GM12801 (cell line): ENCODE data around the gene POMGNT2.

Experiments
- TF ChIP-seq, protein P1 (sequence below): IDR thresholded peaks from one replicate; pipeline ENCODE4 v1.5.1; 2011; ENCODE audit warnings: control low read depth; ENCODE audit not compliant: insufficient read length; ENCODE audit errors: extremely low read depth

POMGNT2 gene

DNA sequence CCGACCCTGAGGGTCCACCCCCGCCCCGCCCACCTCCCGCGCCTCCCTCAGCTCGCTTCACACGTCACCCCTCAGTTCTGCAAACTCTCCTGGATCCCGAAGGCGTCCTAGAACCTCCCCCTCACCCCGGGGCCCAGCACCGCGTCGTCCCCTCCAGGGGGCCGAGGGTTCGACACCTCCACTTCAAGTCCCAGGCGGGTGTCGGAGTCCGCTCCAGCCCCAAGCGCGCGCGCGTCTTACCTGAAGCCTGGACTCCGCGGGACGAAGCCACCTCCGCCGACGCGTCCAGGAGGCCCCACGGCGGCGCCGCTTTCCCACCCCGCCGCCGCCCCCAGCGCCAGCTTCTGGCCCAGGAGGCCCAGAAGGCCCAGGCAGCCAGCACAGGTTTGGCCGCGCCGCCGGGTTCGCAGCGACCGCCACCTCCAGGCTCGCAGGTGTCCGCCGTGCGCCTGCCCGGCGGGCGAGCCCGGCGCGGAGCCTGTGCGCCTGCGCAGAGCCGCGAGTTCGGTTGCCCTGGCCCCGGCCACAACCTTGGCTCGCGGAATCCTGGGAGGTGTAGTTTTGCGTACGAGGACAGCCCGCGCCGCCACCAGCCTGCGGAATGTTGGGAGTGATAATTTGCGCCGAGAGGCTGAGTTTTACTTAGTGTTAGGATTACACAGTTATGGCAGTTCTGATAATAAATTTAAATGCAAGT is at the start of gene POMGNT2:
Gene POMGNT2, minus strand, starts transcription at position 484 of the 697 bp plus-strand sequence. CDS start 24,648 bp downstream, outside the sequence.
- TF ChIP-seq, protein P1, sequence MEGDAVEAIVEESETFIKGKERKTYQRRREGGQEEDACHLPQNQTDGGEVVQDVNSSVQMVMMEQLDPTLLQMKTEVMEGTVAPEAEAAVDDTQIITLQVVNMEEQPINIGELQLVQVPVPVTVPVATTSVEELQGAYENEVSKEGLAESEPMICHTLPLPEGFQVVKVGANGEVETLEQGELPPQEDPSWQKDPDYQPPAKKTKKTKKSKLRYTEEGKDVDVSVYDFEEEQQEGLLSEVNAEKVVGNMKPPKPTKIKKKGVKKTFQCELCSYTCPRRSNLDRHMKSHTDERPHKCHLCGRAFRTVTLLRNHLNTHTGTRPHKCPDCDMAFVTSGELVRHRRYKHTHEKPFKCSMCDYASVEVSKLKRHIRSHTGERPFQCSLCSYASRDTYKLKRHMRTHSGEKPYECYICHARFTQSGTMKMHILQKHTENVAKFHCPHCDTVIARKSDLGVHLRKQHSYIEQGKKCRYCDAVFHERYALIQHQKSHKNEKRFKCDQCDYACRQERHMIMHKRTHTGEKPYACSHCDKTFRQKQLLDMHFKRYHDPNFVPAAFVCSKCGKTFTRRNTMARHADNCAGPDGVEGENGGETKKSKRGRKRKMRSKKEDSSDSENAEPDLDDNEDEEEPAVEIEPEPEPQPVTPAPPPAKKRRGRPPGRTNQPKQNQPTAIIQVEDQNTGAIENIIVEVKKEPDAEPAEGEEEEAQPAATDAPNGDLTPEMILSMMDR: no peak

DNA sequence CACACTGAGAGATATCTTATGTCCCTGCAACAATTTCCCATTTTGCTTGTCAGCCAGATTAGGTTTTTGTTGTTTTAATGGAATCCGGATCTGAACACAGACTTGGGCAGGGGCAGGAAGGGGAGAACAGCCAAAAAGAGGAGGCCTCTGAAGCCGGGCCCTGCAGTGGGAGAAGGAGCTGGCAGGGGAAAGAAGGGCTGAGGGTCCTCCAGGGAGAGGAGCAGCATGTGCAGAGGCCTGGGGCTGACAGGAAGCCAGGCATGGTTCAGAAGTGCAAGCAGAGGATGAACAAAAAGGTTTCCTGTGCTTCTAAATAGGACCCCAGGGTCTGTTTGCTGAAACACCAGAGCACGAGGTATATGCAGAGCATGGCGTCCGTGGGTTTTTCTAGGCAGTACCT is 49.1 kb upstream of the POMGNT2 start:
- TF ChIP-seq, protein P1: no peak

DNA sequence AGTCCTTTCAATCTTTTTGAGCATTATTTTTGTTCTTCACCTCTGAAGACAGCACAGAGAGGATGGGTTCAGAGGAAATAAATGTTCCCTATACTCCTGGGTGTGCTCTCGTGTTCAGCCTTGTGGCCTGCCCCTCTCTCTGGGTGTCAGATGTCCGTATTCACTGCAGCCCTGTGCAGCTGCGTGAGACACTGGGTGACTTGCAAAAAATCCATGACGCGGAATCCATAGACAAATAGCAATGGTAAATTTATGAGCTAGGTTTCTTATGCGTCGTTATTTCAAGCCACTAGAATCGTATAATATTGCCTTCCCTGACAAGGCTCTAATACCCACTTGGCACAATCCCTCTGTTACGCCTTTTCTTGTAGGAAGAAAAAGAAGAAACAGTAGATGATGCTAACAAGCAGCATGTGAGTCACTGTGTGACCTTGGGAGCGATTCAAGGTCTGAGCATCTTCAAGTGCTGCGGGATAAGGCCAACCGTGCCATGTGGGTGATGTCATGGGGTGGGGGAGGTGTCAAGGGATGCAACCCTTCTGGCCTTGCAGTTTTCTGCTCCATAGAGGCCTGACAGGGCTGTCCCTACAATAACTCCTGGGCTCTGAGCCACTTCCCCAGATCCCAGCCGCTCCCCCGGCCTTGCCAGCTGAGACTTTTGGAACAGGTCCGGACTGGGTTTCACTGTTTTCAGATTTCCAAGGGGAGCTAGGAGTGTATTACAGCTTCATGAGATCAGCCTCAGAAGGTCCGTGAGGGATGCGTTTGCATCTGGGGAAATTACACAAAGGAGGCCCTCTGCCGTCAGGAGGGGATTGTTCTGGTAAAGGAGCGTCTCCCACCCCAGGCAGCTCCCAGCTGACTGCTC is 47.6 kb upstream of the POMGNT2 start:
- TF ChIP-seq, protein P1: no peak

DNA sequence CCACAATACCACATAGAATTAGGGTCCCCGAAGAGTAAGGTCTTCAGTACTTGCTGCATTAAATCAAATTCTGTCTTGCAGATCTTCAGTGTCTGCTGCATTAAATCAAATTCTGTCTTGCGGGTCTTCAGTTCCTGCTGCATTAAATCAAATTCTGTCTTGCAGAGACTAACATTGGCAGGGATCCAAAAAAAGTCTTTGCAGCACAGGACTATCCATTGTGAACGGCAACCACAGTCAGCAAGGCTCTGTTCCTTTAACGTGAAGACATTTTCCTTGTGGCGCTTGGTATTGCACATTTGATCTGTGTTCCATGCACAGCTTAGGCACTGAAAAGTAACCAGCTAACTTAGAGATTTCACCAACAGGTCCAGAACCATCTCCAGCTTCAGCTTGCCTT is 46.8 kb upstream of the POMGNT2 start:
- TF ChIP-seq, protein P1: no peak

DNA sequence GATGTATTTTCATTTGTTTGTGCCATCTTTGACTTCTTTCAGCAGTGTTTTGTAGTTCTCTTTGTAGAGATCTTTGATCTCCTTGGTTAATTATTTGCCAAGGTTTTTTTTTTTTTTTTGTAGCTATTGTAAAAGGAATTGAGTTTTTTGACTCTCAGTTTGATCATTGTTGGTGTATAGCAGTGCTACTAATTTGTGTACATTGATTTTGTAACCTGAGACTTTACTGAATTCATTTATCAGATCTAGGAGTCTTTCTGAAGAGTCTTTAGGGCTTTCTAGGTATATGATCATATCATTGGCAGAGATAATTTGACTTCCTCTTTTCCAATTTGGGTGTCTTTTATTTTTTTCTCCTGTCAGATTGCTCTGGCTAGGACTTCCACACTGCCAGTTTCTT is 42.2 kb upstream of the POMGNT2 start:
- TF ChIP-seq, protein P1: no peak

DNA sequence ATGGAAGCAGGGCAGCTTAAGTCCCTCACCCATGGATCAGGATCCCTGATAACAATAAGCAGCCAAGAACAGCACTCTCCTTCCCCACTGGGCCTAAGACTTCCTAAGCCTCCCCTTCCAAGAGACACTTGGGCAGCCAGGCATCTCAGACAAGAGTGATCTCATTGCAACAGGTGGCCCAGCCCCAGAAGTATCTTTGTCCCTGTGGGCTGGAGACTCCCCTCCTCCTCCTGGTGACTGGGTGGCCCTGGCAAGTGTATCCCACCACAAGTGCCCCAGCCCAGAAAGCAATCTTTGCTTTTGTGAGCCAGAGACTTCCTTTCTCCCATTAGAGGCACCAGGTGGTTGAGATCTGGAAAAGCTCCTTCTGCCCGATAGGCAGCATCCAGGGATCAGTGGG is 40.7 kb upstream of the POMGNT2 start:
- TF ChIP-seq, protein P1: no peak

DNA sequence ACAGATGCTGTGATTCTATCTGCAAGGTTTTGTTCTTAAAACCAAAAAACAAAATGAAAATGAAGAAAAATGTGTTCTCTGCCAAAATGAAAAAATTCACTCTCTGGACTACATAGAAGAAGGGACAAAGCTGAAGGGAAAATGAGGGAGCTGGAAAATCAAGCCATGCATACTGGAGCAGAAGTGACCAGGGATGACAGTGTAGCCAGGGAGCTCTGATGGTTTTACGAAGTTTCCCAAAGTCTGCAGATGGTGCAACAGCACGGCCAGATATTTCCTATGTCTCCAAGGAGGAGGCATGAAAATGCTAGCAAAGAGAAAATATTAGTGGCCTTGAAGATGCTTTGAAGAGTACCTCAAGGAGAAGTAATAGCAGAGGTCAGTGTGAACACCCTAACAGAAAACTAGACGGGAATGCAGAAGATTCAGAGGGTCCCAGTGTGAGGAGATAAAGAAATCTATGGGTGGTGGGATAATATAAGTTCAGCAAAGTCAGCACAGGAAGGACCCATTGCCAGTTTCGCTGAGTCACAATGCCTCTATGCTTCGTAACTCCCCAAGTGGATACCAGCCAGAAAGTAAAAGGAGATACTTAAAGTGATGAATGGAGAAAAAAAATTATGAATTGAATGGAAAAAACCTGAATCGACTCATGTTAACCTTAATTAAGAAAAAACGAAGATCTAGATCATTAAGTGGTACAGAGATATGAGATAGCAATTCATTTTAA is 39.0 kb upstream of the POMGNT2 start:
- TF ChIP-seq, protein P1: no peak
